Measurements from ENCODE around the gene ARL6IP4.

ARL6IP4 gene

DNA sequence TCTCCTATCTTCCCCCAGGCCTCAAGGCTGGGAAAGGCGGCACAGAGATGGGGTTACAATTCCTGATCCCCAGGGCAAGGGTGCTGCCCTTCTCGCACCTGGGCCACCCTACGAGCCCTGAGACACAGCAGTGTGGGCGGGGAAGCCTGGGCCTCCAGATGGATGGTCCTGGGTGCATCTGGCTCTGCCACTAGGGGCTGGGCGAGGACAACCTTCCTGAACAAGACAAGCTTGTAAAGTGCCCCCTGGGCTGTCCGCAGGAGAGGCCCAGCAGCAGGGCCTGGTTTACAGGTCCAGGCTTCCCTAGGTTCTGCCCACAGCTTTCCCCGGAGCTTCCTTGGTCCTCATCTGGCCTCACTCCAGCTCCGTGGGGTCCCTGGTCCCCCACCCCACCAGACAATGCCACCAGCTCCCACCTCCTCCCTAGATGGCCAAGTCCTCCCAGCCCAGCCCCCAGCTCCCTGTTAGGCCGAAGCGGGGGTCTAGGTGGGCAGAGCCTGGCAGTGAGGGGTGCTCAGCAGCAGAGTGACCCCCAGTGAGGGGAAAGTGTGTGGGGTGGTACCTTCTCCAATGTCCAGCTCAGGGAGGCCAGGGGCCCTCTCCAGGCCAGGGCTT, 8.9 kb downstream of the ARL6IP4 start:
- TF ChIP-seq TAF1 (IDR thresholded peaks at IDR 0.05; ENCODE audit: low read depth) (no peak), CREB1 (IDR thresholded peaks at IDR 0.05; ENCODE audit: low read depth) (no peak), EGR1 (IDR thresholded peaks at IDR 0.05) (no peak), MAX (IDR thresholded peaks at IDR 0.05) (no peak), YY1 (IDR thresholded peaks at IDR 0.05; ENCODE audit: low read depth) (no peak), TCF12 (IDR thresholded peaks at IDR 0.05; ENCODE audit: low read depth) (no peak), EP300 (IDR thresholded peaks at IDR 0.05; ENCODE audit: borderline replicate concordance) (no peak), FOXM1 (IDR thresholded peaks at IDR 0.05; ENCODE audit: borderline replicate concordance, low read depth) (no peak), RAD21 (IDR thresholded peaks at IDR 0.05; ENCODE audit: low read depth) (no peak), TEAD4 (IDR thresholded peaks at IDR 0.05) (no peak), ZBTB7A (IDR thresholded peaks at IDR 0.05; ENCODE audit: low read depth) (no peak), CEBPB (IDR thresholded peaks at IDR 0.05) (no peak), NFIC (IDR thresholded peaks at IDR 0.05) (no peak), REST (IDR thresholded peaks at IDR 0.05; ENCODE audit: low read depth) (no peak)
- TF ChIP-seq, protein P1, sequence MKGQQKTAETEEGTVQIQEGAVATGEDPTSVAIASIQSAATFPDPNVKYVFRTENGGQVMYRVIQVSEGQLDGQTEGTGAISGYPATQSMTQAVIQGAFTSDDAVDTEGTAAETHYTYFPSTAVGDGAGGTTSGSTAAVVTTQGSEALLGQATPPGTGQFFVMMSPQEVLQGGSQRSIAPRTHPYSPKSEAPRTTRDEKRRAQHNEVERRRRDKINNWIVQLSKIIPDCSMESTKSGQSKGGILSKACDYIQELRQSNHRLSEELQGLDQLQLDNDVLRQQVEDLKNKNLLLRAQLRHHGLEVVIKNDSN (IDR thresholded peaks at IDR 0.05): no peak

DNA sequence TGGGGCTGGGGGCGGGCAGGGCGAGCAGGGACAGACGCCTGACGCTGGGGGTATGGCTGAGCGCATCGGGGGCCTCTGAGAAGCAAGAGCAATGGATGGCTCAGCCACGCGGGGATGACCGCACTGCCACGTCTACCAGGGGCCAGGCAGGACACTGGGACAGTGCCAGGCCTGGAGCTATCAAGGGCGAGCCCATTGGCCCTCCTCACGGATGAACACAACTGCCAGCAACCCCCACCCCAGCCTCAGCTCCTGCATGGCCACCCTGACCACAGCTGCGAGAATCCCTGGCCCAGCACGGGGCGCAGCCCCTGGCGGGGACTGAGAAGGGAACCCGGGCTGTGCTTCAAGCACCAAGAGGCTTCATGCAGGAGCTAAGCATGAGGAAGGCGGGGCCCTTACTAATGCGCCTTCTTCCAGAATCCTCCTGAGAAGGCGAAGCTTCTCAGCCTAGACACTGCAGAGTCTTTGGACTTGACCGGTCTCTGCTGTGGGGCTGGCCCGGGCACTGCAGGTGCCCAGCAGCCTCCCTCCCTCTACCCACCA, 9.5 kb downstream of the ARL6IP4 start:
- TF ChIP-seq TCF12 (IDR thresholded peaks at IDR 0.05; ENCODE audit: low read depth): no peak
- TF ChIP-seq TAF1 (IDR thresholded peaks at IDR 0.05; ENCODE audit: low read depth): no peak
- no peak for TF ChIP-seq ZBTB7A (IDR thresholded peaks at IDR 0.05; ENCODE audit: low read depth)
- TF ChIP-seq REST (IDR thresholded peaks at IDR 0.05; ENCODE audit: low read depth): no peak
- TF ChIP-seq YY1 (IDR thresholded peaks at IDR 0.05; ENCODE audit: low read depth): no peak
- no peak for TF ChIP-seq CEBPB (IDR thresholded peaks at IDR 0.05)
- no peak for TF ChIP-seq CREB1 (IDR thresholded peaks at IDR 0.05; ENCODE audit: low read depth)
- no peak for TF ChIP-seq RAD21 (IDR thresholded peaks at IDR 0.05; ENCODE audit: low read depth)
- no peak for TF ChIP-seq EP300 (IDR thresholded peaks at IDR 0.05; ENCODE audit: borderline replicate concordance)
- no peak for TF ChIP-seq FOXM1 (IDR thresholded peaks at IDR 0.05; ENCODE audit: borderline replicate concordance, low read depth)
- TF ChIP-seq, protein P1 (IDR thresholded peaks at IDR 0.05): no peak
- TF ChIP-seq EGR1 (IDR thresholded peaks at IDR 0.05): no peak
- TF ChIP-seq MAX (IDR thresholded peaks at IDR 0.05): no peak
- no peak for TF ChIP-seq TEAD4 (IDR thresholded peaks at IDR 0.05)
- TF ChIP-seq NFIC (IDR thresholded peaks at IDR 0.05): no peak

GRCh38 chr12:122990561-122990960, 10.1 kb downstream of the ARL6IP4 start:
- TF ChIP-seq TEAD4 (IDR thresholded peaks at IDR 0.05) (no peak), YY1 (IDR thresholded peaks at IDR 0.05; ENCODE audit: low read depth) (no peak), EGR1 (IDR thresholded peaks at IDR 0.05) (no peak), RAD21 (IDR thresholded peaks at IDR 0.05; ENCODE audit: low read depth) (no peak), REST (IDR thresholded peaks at IDR 0.05; ENCODE audit: low read depth) (no peak), FOXM1 (IDR thresholded peaks at IDR 0.05; ENCODE audit: borderline replicate concordance, low read depth) (no peak), ZBTB7A (IDR thresholded peaks at IDR 0.05; ENCODE audit: low read depth) (no peak), CREB1 (IDR thresholded peaks at IDR 0.05; ENCODE audit: low read depth) (no peak), TCF12 (IDR thresholded peaks at IDR 0.05; ENCODE audit: low read depth) (no peak), TAF1 (IDR thresholded peaks at IDR 0.05; ENCODE audit: low read depth) (no peak), NFIC (IDR thresholded peaks at IDR 0.05) (no peak), EP300 (IDR thresholded peaks at IDR 0.05; ENCODE audit: borderline replicate concordance) (no peak), MAX (IDR thresholded peaks at IDR 0.05) (no peak), CEBPB (IDR thresholded peaks at IDR 0.05) (no peak)
- TF ChIP-seq, protein P1 (IDR thresholded peaks at IDR 0.05): no peak
